Mesenchymal stem cell (in vitro differentiated cells and primary cell): ENCODE results near the gene DENND4A.
A peak's percentile ranks its signal among the peaks of the same experiment; 100 is the strongest.

Source experiments
- DNase-seq: peaks from one replicate; pipeline ENCODE4 v3.0.0-alpha.2; 2013
- H2AFZ ChIP-seq: one replicate; pipeline ENCODE4 v1.6.1; 2013; ENCODE audit warnings: low read depth, mild to moderate bottlenecking, control low read depth, inconsistent platforms, low read length, moderate library complexity
- H2AK5ac ChIP-seq: 2 replicates; pipeline ENCODE4 v1.6.1; 2013; ENCODE audit warnings: low read length, moderate library complexity, mild to moderate bottlenecking, inconsistent platforms; ENCODE audit not compliant: severe bottlenecking
- H2BK120ac ChIP-seq: one replicate; pipeline ENCODE4 v1.6.1; 2013; ENCODE audit warnings: low read depth, mild to moderate bottlenecking, inconsistent platforms, low read length, moderate library complexity
- H2BK12ac ChIP-seq, 2 experiments: one replicate each; pipeline ENCODE4 v1.6.1; 2013; ENCODE audit warnings: inconsistent platforms in 2 of 2, low read length in 2 of 2, mild to moderate bottlenecking in 2 of 2, moderate library complexity in 2 of 2, control low read depth in 1 of 2
- H2BK15ac ChIP-seq: one replicate; pipeline ENCODE4 v1.6.1; 2013; ENCODE audit warnings: mild to moderate bottlenecking, low read depth, inconsistent platforms; ENCODE audit not compliant: poor library complexity, severe bottlenecking
- H2BK5ac ChIP-seq: 2 replicates; pipeline ENCODE4 v1.6.1; 2013; ENCODE audit warnings: low read depth, mild to moderate bottlenecking, low read length, control low read depth, inconsistent platforms; ENCODE audit not compliant: poor library complexity, severe bottlenecking
- H3K14ac ChIP-seq, 2 experiments: one replicate each; pipeline ENCODE4 v1.6.1; 2013; ENCODE audit warnings: inconsistent platforms in 2 of 2, low read length in 2 of 2, control low read depth in 1 of 2, mild to moderate bottlenecking in 1 of 2, moderate library complexity in 1 of 2
- H3K18ac ChIP-seq, 2 experiments: one replicate each; pipeline ENCODE4 v1.6.1; 2013; ENCODE audit warnings: inconsistent platforms in 2 of 2, low read length in 2 of 2, control low read depth in 1 of 2, low read depth in 1 of 2, mild to moderate bottlenecking in 1 of 2
- H3K23ac ChIP-seq, 2 experiments: one replicate each; pipeline ENCODE4 v1.6.1; 2013; ENCODE audit warnings: inconsistent platforms in 2 of 2, low read length in 2 of 2, mild to moderate bottlenecking in 2 of 2, moderate library complexity in 2 of 2, control low read depth in 1 of 2
- H3K27ac ChIP-seq: 2 replicates; pipeline ENCODE4 v1.5.1; 2013; ENCODE audit warnings: mild to moderate bottlenecking, moderate library complexity, low read length, control low read depth, inconsistent platforms; ENCODE audit not compliant: poor library complexity, severe bottlenecking
- H3K27me3 ChIP-seq, 2 experiments: 2 replicates each; pipeline versions ENCODE4 v1.6.1 to v1.7.0; 2013; ENCODE audit warnings: low read length in 2 of 2, mild to moderate bottlenecking in 2 of 2, moderate library complexity in 2 of 2, control low read depth in 1 of 2, inconsistent platforms in 1 of 2; ENCODE audit not compliant: control insufficient read depth in 1 of 2, insufficient read depth in 1 of 2
- H3K36me3 ChIP-seq, 2 experiments: 2 replicates each; pipeline versions ENCODE4 v1.6.1 to v1.7.0; 2013; ENCODE audit warnings: low read length in 2 of 2, control low read depth in 1 of 2, inconsistent platforms in 1 of 2, low read depth in 1 of 2, mild to moderate bottlenecking in 1 of 2; ENCODE audit not compliant: insufficient read depth in 2 of 2, control insufficient read depth in 1 of 2
- H3K4ac ChIP-seq, 2 experiments: one replicate each; pipeline ENCODE4 v1.6.1; 2013; ENCODE audit warnings: inconsistent platforms in 2 of 2, low read length in 2 of 2, mild to moderate bottlenecking in 2 of 2, moderate library complexity in 2 of 2, control low read depth in 1 of 2, low read depth in 1 of 2
- H3K4me1 ChIP-seq: 2 replicates; pipeline ENCODE4 v1.6.1; 2013; ENCODE audit warnings: low read depth, low read length, control low read depth; ENCODE audit not compliant: control insufficient read depth, insufficient read depth
- H3K4me2 ChIP-seq: 2 replicates; pipeline ENCODE4 v1.6.1; 2013; ENCODE audit warnings: low read length, mild to moderate bottlenecking, inconsistent platforms; ENCODE audit not compliant: poor library complexity, severe bottlenecking
- H3K4me3 ChIP-seq, 2 experiments: 2 replicates each; pipeline versions ENCODE4 v1.5.1 to v1.7.0; 2013; ENCODE audit warnings: low read length in 2 of 2, mild to moderate bottlenecking in 2 of 2, control low read depth in 1 of 2, low read depth in 1 of 2; ENCODE audit not compliant: insufficient read depth in 1 of 2
- H3K79me1 ChIP-seq: replicated peaks from 2 replicates; pipeline ENCODE4 v1.6.1; 2013; ENCODE audit warnings: mild to moderate bottlenecking, control low read depth, low read length, inconsistent platforms; ENCODE audit not compliant: poor library complexity, severe bottlenecking
- H3K9ac ChIP-seq: 2 replicates; pipeline ENCODE4 v1.7.0; 2013; ENCODE audit warnings: mild to moderate bottlenecking, low read length, moderate library complexity
- H3K9me3 ChIP-seq: 2 replicates; pipeline ENCODE4 v1.7.0; 2013; ENCODE audit warnings: mild to moderate bottlenecking, low read length; ENCODE audit not compliant: control insufficient read depth
- H4K8ac ChIP-seq: one replicate; pipeline ENCODE4 v1.6.1; 2013; ENCODE audit warnings: inconsistent platforms, mild to moderate bottlenecking, low read length, moderate library complexity
- H4K91ac ChIP-seq: one replicate; pipeline ENCODE4 v1.6.1; 2013; ENCODE audit warnings: mild to moderate bottlenecking, low read length, inconsistent platforms
- WGBS: methylation state at CpG from one replicate; pipeline ENCODE4 v1.1.7; 2013; ENCODE audit warnings: mixed read lengths; 5-methylcytosine and 5-hydroxymethylcytosine counted together

Gene DENND4A

DNA sequence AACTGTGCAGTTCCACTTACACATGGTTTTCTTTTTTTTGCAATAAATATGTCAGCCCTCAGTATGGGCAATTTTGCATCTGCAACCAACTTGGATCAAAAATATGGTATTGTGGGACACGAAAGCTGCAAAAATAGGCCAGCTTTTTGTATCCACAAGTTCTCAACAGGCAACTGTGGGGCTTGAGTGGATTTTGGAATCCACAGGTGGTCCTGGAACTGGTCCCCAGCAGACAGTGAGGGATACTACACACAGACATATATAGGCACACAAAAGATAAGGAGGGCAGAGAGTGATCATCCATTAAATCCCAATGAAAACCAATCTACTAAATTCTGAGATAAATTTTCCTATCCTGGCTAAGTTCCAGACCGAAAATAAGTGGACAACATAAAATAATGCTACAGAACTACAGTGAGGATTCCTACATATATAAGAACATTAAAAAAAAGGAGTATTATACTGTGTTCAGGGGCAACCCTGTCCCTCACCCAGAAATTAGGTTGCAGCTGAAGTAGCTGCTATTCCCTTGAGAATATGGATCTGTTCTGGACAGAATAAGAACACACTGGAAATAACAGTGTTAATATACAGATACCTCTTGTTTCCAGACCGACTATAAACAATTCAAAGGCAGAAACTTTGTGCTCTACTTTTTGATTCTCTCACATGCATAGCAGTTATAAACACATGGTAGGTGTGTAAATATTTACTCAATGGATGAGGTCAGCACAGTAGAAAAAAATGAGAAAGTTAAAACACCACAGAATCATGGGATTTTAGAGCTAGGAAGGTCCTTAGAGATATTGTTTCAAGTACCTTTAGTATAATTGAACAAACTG lies 25.4 kb downstream of the DENND4A start:
- Histone ChIP-seq H2BK5ac (no peak overlapping the region), H2AFZ (no peak overlapping the region), H2BK120ac (no peak overlapping the region), H3K79me1 (peaks cover 17% of the 10 kb centered on the region), H4K8ac (no peak overlapping the region), H2BK15ac (no peak overlapping the region), H4K91ac (no peak overlapping the region), H3K18ac (no peak overlapping the region), H2AK5ac (no peak overlapping the region), H3K14ac (no peak overlapping the region), H3K27me3 (no peaks in the 10 kb centered on the region), H3K4me2 (no peak overlapping the region), H3K9me3 (no peaks in the 10 kb centered on the region), H3K27ac (no peak overlapping the region), H2BK12ac (no peak overlapping the region), H3K36me3 (no peaks in the 10 kb centered on the region), H3K4ac (peak overlapping the region in 1 of 2 experiments; percentile 69), H3K4me1 (no peaks in the 10 kb centered on the region), H3K4me3 (no peak overlapping the region), H3K23ac (no peak overlapping the region), H3K9ac (no peak overlapping the region)
- WGBS: 100% methylated on average over 1 of the region's 3 CpGs
- DNase-seq: peak; percentile 81

DNA sequence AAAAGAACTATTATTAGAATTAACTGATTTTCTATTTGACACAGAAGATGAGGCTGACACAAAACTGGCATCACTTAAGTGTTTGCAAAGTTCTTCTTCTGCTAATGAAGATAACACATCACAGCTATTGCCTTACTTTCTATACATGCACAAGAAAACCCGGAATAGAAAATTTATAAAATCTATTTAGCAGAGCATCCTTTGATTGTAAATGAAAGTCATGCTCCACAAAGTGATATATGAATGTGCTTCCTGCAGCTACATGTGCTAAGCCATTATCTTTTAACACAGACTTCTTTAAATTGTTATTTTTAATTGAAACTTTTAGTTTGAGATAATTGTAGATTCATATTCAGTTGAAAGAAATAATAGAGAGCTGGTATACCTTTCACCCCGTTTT lies 27.0 kb downstream of the DENND4A start:
- Histone ChIP-seq H4K8ac (no peak overlapping the region), H3K9me3 (no peaks in the 10 kb centered on the region), H2BK15ac (no peak overlapping the region), H3K4me2 (no peak overlapping the region), H2BK120ac (no peak overlapping the region), H2BK5ac (no peak overlapping the region), H3K9ac (no peak overlapping the region), H4K91ac (no peak overlapping the region), H3K4me1 (no peaks in the 10 kb centered on the region), H3K27me3 (no peaks in the 10 kb centered on the region), H2AK5ac (no peak overlapping the region), H2BK12ac (no peak overlapping the region), H3K23ac (no peak overlapping the region), H3K36me3 (no peaks in the 10 kb centered on the region), H2AFZ (no peak overlapping the region), H3K14ac (no peak overlapping the region), H3K4me3 (no peak overlapping the region), H3K4ac (no peak overlapping the region), H3K79me1 (peaks cover 17% of the 10 kb centered on the region), H3K18ac (no peak overlapping the region), H3K27ac (no peak overlapping the region)
- no peak for DNase-seq
- no CpG with 5 or more reads among the region's 2 CpGs for WGBS

DNA sequence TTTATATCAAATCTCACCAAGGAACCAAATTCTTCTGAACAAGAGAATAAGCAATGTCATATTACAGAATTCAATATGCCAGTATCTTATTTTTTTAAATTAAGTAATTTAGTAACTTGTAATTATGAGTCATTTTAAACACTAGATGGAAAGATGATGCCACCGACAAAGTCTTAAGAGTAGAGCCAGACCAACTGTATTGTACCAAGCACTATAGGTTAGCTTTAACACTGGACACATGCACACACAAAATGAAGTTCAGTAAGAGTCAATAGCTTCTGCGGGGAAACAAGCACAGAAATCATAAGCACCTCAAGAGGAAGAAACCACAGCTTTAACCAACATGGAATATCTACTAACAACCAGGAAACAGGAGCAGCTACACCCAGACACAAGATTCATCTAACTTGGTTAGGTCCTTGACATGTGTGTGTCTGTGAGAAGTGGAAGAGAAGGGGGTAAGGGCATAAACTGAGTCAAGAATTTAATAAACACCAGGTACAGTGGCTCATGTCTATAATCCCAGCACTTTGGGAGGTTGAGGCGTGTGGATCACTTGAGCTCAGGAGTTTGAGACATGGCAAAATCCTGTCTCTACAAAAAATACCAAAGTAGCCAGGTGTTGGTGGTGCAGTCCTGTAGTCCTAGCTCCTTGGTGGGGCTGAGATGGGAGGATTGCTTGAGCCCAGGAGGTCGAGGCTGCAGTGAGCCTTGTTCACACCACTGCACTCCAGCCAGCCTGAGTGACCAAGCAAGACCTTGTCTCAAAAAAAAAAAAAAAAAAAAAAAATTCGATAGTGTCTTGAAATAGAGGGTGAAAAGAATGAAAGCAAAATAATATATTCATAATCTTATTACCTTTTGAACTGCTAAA lies 28.9 kb downstream of the DENND4A start:
- H3K4me3 ChIP-seq: no peak overlapping the region
- H3K4ac ChIP-seq: no peak overlapping the region
- DNase-seq: no peak
- H3K18ac ChIP-seq: no peak overlapping the region
- H3K4me2 ChIP-seq: no peak overlapping the region
- no peaks in the 10 kb centered on the region for H3K4me1 ChIP-seq
- H4K91ac ChIP-seq: no peak overlapping the region
- H4K8ac ChIP-seq: no peak overlapping the region
- no peaks in the 10 kb centered on the region for H3K36me3 ChIP-seq
- H3K27ac ChIP-seq: no peak overlapping the region
- H3K9me3 ChIP-seq: no peaks in the 10 kb centered on the region
- H3K27me3 ChIP-seq: no peaks in the 10 kb centered on the region
- WGBS: 88% methylated on average over 4 of the region's 5 CpGs
- H2BK15ac ChIP-seq: no peak overlapping the region
- H3K14ac ChIP-seq: no peak overlapping the region
- H2BK12ac ChIP-seq: no peak overlapping the region
- no peak overlapping the region for H3K9ac ChIP-seq
- H2BK5ac ChIP-seq: no peak overlapping the region
- no peak overlapping the region for H3K23ac ChIP-seq
- no peak overlapping the region for H2BK120ac ChIP-seq
- no peak overlapping the region for H2AK5ac ChIP-seq
- H2AFZ ChIP-seq: no peak overlapping the region
- peaks cover 18% of the 10 kb centered on the region for H3K79me1 ChIP-seq

DNA sequence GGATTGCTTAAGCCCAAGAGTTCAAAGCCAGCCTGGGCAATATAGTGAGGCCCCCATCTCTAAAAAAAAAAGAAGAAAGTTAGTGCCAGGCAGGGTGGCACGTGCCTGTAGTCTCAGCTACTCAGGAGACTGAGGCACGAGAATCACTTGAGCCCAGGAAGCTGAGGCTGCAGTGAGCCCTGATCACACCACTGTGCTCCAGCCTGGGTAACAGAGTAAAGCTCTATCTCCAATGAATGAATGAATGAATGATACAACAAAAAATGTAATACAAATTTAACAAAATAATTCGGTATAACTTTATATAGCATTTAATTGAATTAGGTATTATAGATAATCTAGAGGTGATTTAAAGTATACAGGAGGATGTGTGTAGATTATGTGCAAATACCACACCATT lies 29.7 kb downstream of the DENND4A start:
- no peak overlapping the region for H4K91ac ChIP-seq
- H3K4ac ChIP-seq: no peak overlapping the region
- no peak overlapping the region for H2AK5ac ChIP-seq
- peaks cover 15% of the 10 kb centered on the region for H3K79me1 ChIP-seq
- H2BK15ac ChIP-seq: no peak overlapping the region
- no peak overlapping the region for H3K4me3 ChIP-seq
- H3K4me1 ChIP-seq: no peaks in the 10 kb centered on the region
- H3K23ac ChIP-seq: no peak overlapping the region
- H2BK5ac ChIP-seq: no peak overlapping the region
- H3K27ac ChIP-seq: no peak overlapping the region
- no peak overlapping the region for H4K8ac ChIP-seq
- H2AFZ ChIP-seq: no peak overlapping the region
- H3K9ac ChIP-seq: no peak overlapping the region
- no peaks in the 10 kb centered on the region for H3K36me3 ChIP-seq
- peak overlapping the region in 1 of 2 experiments; percentile 10 for H2BK12ac ChIP-seq
- H2BK120ac ChIP-seq: no peak overlapping the region
- H3K18ac ChIP-seq: no peak overlapping the region
- H3K27me3 ChIP-seq: no peaks in the 10 kb centered on the region
- no peak overlapping the region for H3K14ac ChIP-seq
- DNase-seq: no peak
- no peaks in the 10 kb centered on the region for H3K9me3 ChIP-seq
- WGBS: 94% methylated on average over 2 of the region's 3 CpGs
- no peak overlapping the region for H3K4me2 ChIP-seq
